Dermis microvascular lymphatic vessel endothelial cell (primary cell): Measurements from ENCODE around the gene LGALS4. TPM values are rescaled to one million over a fixed set of nuclear protein-coding genes. Genes with fewer than 3 reads are reported as not detected.
"Not testable (repeated sequence)": the region's sequence is repeated elsewhere in the genome, so short reads cannot be mapped to it uniquely, and the experiment has no call there.

ENCODE experiments used
- DNase-seq, 2 donors: peaks; one replicate each; pipeline versions ENCODE4 v3.0.0 to v3.0.0-alpha.2; 2010; ENCODE audit warnings: low read depth in 2 of 2
- total RNA-seq: library from RNA; depleted of rRNA; stranded (reverse); fragments of >200 nt; gene quantifications from 2 replicates; pipeline ENCODE4 v1.2.1, GENCODE V29; 2014

The LGALS4 gene
- total RNA-seq, 1 donor from 2014 or later: not detected

DNA sequence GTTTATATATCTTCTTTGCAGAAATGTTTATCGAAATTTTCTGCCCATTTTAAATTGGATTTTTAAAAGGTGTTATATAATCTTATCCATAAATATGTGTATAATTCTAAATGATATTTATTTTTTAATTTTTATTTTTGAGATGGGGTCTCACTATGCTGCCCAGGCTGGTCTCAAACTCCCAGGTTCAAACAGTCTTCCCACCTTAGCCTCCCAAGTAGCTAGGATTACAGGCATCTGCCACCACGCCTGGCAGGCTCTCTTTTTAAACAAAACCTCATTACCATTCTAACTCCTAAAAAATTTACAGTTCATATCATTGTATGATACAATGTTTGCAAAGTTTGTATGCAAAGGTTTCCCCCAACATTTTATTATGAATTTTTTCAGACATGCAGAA is 16.6 kb downstream of the LGALS4 start:
- DNase-seq: no peak

DNA sequence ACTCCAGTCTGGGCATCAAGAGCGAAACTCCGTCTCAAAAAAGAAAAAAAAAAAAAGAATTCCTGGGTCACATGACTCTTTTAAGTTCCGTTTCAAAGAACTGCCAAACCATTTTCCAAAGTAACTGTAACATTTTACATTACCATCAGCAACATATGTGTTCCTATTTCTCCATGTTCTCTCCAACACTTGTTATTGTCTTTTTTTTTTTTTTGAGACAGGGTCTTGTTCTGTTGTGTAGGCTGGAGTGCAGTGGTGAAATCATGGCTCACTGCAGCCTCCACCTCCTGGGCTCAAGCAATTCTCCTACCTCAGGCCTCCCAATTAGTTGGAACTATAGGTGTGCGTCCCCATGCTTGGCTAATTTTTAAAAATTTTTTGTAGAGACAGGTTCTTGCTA is 17.2 kb downstream of the LGALS4 start:
- DNase-seq: no peak

DNA sequence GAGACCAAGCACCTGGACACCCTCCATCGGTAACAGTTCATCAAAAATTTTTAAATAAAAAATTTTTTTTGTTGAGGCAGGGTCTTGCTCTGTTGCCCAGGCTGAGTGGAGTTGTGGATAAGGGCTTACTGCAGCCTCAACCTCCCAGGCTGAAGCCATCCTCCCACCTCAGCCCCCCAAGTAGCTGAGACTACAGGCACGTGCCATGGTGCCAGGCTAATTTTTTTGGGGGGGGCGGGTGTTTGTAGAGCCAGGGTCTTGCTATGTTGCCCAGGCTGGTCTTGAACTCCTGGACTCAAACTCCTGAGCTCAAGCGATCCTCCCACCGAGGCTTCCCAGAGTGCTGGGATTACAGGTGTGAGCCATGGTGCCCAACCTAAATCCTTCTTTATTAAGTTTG is 19.1 kb downstream of the LGALS4 start:
- no peak for DNase-seq

DNA sequence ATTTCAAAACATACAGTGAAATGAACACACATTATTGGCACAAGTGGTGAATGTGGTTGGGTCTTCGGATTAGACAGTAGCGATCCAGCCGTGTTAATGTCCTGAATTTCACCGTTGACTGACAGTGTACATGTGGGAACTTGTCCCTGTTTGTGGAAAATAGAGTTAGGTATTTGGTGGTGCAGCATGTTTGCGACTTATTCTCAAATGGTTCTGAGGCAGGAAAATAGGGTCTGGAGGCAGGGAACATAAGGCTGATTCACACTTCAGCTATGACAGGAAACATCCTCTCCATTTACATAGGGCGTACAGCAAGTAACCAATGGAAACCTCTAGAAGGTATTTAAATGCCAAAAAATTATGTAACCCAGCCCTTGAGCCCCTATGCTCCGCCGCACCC is 19.6 kb downstream of the LGALS4 start:
- peak in 1 of 2 donors; percentile 61 for DNase-seq

DNA sequence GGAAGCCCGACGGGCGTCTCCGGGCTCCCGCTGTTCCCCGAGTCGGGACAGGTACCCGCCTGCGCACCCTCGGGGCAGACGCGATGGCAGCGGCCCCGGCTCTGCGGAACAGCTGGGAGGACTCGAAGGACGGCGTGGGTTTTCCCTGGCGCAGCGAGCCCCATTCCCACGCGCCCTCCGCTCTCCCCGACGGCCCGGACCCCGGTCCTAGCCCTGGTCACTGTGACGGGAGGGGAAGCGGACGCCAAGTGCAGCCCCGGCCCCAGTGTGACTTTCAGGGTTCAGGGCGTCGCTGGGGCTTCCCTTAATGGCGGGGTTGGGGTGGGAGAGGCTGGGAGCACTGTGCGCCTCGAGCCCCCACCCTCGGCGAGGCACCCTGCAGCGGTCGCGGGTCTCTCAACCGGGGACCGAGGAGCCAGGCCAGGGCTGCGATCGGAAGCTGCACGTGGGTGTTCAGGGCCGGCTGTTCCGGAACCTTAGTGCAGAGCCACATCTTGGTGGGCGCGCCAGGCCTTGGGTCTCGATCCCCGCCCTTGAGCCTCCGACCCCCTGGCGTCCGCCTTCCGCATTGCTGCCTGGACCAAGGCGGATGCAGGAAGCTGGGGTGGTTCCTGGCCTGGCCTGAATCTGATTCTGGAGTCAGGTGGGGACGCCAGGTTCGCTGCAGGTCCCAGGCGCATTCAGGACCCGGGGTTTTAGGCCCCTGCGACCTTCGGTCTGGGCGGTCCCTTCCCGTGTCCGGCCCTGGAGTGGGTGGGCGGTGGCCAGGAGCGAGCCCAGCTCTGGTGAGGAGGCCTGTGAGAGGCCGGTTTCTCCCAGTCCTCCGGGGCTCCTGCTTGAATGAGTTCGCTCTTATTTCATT is 20.3 kb downstream of the LGALS4 start:
- DNase-seq: peak in 1 of 2 donors; percentile 51

DNA sequence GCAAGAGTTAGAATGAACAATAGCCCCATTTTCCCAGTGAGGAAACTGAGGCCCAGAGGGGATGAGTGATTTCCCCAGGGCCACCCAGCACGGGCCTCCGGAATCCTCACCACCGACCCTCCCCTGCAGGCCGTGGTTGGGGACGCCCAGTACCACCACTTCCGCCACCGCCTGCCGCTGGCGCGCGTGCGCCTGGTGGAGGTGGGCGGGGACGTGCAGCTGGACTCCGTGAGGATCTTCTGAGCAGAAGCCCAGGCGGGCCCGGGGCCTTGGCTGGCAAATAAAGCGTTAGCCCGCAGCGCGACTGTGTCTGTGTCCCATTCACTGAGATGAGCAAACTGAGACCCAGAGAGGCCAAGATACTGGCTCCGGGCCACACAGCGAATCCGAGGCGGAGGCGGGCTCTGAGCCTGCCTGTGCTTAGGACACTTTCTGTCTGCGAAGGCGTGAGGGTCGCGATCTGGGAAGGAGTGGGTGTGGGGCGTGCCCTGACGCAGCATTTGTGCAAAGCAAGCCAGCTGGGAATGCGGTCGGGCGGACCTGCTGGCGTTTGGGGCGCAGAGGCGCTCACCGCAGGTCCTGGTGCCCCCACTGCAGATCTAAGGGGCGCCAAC is 21.2 kb downstream of the LGALS4 start:
- not testable (repeated sequence) for DNase-seq

DNA sequence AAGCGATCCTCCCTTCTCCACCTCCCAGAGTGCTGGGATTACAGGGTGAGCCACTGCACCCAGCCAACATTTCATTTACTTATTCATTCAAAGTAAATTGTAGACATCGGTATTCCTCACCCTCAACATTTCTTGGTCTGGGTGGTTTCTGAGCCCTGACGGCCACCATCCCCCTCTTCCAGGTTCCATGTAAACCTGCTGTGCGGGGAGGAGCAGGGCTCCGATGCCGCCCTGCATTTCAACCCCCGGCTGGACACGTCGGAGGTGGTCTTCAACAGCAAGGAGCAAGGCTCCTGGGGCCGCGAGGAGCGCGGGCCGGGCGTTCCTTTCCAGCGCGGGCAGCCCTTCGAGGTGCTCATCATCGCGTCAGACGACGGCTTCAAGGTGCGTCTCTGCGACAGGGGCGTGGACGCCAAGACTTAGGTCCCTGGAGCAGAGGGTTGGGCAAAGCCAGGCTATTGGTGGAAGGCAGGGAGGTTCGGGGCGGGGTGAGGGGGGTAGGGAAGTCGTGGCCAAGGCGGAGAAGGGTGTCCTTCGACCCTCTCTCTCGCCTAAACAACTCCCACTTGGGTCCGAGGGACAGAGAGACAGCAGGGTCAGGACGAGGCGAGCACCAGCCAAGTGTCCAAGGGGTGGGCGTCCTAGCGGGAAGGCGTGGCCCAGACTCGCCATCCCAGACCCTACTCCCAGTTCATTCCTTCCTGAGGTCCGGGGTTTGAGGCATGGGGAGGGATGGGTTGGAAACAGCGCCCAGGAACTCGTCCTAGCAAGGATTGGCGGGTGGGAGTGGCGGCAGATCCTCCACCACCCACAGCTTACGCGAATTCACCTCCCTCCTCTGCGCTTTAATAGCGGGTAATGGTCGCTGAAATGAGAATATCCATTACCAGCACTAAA is 22.0 kb downstream of the LGALS4 start:
- DNase-seq: not testable (repeated sequence)

DNA sequence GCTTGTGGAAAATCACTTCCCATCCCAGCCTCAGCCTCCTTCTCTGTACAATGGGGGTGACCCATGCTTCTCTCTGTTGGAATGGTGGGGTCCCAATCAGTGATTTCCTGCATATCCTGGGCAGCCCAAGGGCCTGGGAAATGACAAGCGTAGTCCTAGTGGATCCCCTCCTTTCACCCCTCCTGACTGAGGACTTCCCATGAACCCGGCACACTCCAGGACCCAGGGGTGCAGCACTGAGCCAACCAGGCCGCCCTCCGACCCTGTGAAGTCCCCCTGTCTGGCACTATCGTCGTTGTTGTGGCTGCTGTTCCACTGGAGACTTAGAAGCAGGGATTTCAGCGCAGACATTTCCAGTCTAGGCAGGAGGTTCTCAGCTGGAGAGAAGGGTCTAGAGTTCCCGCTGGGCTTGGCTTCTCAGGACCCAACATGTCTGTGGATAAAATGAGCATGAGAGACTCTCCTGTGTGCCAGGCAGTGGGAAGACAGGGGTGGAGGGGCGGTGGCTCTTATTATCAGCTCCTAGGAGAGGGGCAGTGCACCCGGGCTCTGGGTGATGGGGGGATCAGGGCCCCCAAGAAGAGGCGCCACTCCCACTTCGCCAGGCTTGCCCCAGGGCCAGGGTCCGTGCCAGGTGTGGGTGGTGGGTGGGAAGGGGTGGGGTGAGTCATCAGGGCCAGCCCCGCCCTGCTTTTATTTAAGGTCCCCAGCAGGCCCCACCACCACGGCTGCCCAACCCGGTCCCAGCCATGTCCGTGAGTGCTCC is 24.1 kb downstream of the LGALS4 start, which contains the start of gene LGALS7B:
LGALS7B (plus strand) TSS at position 723 of the 766 bp plus-strand sequence; CDS start at position 750, 27 bp downstream.
- DNase-seq: no peak

DNA sequence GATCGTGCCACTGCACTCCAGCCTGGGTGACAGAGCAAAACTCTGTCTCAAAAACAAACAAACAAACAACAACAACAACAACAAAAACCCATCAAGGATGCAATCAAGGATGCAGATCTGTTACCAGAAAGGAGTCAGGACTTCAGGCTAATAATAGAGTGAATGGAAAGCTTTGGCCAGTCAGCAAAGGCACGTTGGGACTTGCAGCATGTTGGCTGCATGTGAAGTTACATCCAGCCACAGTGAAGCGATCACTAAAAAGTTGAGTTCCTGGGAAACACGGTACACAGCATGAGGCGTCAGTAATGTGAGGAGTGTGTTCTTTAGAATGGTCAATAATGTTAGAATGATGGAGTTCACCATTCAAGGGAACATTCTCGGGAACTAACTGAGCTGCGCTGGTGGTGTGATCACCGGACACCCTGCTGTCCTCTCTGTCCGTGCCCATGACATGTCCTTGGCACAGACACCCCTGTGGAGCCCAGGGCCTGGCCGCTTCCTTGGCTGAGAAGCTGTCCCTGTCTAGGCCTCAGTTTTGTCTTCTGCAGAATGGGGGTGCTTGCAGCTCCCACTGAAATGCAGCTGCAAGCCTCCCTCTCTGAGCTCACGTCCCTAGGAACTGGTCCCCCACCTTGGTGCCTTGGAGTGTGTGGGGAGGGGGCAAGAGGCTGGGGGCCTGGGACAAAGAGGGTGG is 26.0 kb downstream of the LGALS4 start:
- DNase-seq: no peak

DNA sequence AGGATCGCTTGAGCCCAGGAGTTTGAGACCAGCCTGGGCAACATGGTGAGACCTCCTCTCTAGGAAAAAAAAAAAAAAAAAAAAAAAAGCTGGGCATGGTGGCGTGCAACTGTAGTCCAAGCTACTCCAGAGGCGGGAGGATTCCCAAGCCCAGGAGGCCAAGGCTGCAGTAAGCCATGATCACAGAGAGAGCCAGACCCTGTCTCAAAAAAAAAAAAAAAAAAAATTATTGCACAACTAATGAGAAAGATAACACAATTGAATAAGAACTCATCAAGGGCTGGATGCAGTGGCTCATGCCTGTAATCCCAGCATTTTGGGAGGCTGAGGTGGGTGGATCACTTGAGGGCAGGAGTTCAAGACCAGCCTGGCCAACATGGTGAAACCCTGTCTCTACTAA is 26.7 kb downstream of the LGALS4 start:
- not testable (repeated sequence) for DNase-seq

DNA sequence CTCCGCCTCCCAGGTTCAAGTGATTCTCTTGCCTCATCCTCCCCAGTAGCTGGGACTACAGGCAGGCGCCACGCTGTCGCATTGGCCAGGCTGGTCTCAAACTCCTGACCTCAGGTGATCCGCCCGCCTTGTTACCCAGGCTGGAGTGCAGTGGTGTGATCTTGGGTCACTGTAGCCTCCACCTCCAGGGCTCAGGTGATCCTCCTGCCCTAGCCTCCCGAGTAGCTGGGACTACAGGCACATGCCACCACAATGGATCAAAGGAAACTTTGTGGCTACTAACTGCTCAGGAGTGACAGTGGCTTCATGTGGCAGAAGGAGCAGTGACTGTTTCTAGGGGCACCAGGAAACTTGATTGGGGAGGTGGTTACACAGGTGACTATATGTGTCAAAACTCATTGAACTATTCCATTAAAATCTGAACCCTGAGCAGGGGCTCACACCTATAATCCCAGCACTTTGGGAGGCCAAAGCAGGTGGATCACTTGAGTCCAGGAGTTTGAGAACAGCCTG is 27.5 kb downstream of the LGALS4 start:
- no peak for DNase-seq

DNA sequence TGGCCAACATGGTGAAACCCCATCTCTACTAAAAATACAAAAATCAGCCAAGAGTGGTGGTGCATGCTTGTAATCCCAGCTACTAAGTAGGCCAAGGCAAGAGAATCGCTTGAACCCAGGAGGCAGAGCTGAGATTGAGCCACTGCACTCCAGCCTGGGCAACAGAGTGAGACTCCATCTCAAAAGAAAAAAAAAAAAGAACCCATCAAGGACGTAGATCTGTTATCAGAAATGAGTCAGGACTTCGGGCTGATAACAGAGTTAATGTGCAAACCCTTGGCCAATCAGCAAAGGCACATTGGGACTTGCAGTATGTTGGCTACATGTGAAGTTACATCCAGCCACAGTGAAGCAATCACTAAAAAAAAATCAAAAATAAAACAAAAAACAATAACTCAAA is 28.5 kb downstream of the LGALS4 start:
- no peak for DNase-seq

DNA sequence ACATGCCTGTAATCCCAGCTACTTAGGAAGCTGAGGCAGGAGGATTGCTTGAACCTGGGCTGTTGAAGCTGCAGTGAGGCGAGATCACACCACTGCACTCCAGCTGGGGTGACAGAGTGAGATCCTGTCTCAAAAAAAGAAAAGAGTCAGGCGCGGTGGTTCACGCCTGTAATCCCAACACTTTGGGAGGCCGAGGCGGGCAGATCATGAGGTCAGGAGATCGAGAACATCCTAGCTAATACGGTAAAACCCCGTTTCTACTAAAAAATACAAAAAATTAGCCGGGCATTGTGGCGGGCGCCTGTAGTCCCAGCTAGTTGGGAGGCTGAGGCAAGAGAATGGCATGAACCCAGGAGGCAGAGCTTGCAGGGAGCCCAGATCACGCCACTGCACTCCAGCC is 30.5 kb downstream of the LGALS4 start:
- DNase-seq: not testable (repeated sequence)

DNA sequence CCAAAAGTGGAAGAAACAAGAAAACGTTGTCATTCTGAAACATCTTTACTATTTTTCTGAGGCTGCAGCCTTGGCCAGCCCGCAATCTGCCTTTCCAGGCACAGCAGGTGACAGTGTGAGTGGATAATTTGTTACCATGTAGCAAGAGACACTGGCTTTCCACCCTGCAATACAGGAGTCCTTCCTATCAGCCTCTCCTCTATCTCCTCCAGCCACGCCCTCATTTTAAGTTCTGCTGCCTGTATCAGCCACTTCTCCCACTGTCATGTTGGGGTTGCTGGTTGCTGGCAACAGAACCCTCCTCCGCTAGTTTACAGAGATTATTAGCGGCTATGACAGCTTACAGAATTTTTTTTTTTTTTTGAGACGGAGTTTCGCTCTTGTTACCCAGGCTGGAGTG is 31.7 kb downstream of the LGALS4 start:
- no peak for DNase-seq

DNA sequence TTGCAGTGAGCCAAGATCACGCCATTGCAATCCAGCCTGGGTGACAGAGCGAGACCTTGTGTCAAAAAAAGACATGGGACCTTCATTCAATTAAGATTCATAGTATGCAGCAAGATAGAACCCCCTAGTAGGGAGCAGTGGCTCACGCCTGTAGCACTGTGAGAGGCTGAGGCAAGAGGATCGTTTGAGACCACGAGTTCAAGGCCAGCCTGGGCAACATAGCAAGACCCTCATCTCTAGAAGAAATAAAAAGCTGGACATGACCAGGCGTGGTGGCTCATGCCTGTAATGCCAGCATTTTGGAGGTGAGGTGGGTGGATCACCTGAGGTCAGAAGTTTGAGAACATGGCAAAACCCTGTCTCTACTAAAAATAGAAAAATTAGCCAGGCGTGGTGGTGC is 32.3 kb downstream of the LGALS4 start:
- DNase-seq: no peak

DNA sequence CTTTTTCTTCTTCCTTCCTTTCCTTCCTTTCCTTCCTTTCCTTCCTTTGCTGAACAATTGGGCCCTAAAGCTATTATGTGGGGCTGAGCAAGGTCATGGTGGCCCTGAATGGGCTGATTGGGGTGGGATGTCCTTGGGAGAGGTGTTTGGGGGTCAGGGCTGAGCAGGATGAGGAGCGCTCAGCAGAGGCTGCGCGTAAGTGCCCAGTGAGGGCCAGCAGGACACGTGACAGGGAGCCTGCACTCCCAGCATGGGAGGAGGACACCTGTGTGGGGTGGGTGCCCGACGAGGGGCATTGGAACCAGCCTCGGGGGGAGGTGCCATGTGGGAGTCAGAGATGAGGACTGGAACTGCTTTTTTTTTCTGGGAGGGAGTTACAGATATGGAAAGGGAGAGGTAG is 34.0 kb downstream of the LGALS4 start:
- no peak for DNase-seq

DNA sequence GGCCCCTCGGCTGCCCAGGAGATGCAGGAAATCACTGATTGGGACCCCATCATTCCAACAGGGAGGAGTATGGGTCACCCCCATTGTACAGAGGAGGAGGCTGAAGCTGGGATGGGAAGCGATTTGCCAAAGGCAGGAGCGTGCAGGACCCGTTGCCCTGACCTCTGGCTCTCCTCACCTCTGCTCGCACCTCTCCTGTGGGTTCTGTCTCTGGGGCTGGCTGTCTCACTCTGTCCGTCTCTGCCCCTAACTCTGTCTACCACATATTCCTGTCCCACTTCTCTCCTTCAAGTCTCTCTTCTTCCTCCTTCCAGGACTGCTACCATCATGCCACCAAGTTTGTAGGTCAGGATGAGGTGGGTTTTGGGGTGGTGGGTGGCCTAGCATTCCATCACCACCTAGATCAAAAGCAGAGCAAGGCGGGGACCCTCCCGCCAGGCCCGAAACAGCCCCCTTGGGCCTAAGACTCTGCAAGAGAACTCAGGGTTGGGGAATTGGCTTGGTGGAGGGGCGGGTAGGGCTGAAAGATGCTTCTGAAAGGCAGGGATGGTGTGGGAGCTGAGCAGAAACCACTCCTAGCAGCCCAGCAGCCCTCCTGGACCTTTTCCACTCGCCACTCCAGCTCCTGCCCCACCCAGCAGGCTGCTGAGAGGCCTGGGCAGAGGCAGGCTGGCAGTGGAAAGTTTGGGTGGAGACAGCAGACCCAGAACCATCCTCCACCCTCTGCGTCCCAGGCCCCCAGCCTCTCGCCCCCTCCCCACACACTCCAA is 38.4 kb downstream of the LGALS4 start:
- no peak for DNase-seq

DNA sequence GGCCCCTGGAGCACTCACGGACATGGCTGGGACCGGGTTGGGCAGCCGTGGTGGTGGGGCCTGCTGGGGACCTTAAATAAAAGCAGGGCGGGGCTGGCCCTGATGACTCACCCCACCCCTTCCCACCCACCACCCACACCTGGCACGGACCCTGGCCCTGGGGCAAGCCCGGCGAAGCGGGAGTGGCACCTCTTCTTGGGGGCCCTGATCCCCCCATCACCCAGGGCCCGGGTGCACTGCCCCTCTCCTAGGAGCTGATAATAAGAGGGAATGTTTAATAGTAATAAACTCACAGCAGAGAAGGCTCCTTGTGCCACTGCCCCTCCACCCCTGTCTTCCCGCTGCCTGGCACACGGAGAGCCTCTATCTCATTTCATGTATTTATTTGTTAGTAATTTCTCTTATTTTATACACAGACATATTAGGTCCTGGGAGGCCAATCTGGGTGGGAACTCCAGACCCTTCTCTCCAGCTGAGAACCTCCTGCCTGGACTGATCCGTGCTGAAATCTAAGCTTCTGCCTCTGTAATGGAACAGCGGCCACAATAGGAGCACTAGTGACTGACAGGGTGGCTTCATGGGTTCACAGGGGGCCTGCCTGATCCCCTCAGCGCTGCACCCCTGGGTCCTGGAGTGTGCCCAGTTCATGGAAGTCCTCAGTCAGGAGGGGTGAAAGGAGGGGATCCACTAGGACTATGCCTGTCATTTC is 39.1 kb downstream of the LGALS4 start, which contains the start of gene LGALS7:
LGALS7 (minus strand) TSS at position 49 of the 709 bp plus-strand sequence; CDS start at position 24, 25 bp downstream.
- no peak for DNase-seq

DNA sequence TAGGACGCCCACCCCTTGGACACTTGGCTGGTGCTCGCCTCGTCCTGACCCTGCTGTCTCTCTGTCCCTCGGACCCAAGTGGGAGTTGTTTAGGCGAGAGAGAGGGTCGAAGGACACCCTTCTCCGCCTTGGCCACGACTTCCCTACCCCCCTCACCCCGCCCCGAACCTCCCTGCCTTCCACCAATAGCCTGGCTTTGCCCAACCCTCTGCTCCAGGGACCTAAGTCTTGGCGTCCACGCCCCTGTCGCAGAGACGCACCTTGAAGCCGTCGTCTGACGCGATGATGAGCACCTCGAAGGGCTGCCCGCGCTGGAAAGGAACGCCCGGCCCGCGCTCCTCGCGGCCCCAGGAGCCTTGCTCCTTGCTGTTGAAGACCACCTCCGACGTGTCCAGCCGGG is 41.2 kb downstream of the LGALS4 start:
- DNase-seq: not testable (repeated sequence)
